ENCODE measurements around the gene BARHL2. TPM values are rescaled to one million over a fixed set of nuclear protein-coding genes. Genes with fewer than 3 reads are reported as not detected.

Gene BARHL2
- total RNA-seq, 1 donor from 2014 or later, result not detected

DNA sequence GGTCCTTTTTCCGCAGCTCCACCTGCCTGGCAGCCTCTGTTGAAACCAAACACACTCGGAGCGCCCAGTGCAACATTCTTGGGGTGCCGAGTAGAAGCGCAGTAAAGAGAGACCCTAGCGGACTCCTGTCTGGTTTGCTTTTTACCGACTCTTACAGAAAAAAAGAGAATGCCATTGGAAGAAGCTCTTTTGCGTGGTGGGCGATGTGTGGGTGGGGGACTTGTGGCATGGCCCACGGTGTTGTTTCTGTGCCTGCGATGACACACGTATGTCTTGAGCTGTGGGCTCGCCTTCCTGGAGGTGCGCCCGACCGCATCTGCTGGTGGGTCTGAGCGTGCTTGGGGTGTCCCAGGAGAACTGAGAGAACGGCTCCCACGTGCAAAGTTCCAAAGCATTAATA, 7.3 kb upstream of the BARHL2 start:
- no peak for DNase-seq (ENCODE audit: low spot score)
- H3K9me3 Mint-ChIP-seq (ENCODE audit: low read depth), result peaks cover 3% of the 10 kb centered on the region
- TF ChIP-seq, protein P1, sequence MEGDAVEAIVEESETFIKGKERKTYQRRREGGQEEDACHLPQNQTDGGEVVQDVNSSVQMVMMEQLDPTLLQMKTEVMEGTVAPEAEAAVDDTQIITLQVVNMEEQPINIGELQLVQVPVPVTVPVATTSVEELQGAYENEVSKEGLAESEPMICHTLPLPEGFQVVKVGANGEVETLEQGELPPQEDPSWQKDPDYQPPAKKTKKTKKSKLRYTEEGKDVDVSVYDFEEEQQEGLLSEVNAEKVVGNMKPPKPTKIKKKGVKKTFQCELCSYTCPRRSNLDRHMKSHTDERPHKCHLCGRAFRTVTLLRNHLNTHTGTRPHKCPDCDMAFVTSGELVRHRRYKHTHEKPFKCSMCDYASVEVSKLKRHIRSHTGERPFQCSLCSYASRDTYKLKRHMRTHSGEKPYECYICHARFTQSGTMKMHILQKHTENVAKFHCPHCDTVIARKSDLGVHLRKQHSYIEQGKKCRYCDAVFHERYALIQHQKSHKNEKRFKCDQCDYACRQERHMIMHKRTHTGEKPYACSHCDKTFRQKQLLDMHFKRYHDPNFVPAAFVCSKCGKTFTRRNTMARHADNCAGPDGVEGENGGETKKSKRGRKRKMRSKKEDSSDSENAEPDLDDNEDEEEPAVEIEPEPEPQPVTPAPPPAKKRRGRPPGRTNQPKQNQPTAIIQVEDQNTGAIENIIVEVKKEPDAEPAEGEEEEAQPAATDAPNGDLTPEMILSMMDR (IDR thresholded peaks at IDR 0.05), result no peak
- H3K36me3 Mint-ChIP-seq (ENCODE audit: low read depth), result peaks cover 7% of the 10 kb centered on the region
- H3K27ac Mint-ChIP-seq (ENCODE audit: unreplicated experiment), result no peak overlapping the region
- peaks cover 89% of the 10 kb centered on the region for H3K27me3 Mint-ChIP-seq (ENCODE audit: low read depth)
- no peak overlapping the region for H3K4me3 Mint-ChIP-seq (ENCODE audit: unreplicated experiment)
- peaks cover 27% of the 10 kb centered on the region for H3K4me1 Mint-ChIP-seq (ENCODE audit: low read depth)

DNA sequence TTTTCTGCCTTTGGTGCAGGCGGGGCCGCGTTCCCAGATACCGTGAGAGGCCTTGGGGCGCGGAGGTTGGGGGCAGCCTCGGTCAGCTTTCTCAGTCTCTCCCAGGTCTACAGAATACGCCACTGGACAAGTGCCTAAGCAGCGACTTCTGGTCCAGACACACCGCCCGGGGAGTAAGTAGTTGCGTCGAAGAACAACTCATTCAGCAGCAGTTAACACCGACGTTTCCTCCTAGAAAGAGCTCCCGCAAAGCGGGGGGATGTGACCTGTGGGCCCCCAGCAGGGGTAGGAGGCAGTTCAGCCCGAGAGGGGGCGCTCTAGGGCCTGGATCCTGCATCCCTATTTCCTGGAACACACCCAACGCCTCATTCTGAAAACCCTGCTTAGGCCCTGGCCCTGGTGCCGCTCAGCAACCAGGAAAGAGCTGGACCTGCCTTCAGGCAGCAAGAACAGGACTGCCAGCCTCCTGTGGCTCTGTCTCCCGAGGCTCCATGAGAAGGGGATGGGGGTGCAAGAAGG, 6.5 kb upstream of the BARHL2 start:
- DNase-seq (ENCODE audit: low spot score), result no peak
- H3K27me3 Mint-ChIP-seq (ENCODE audit: low read depth), result peaks cover 90% of the 10 kb centered on the region
- H3K9me3 Mint-ChIP-seq (ENCODE audit: low read depth), result peaks cover 3% of the 10 kb centered on the region
- peaks cover 9% of the 10 kb centered on the region for H3K36me3 Mint-ChIP-seq (ENCODE audit: low read depth)
- H3K4me3 Mint-ChIP-seq (ENCODE audit: unreplicated experiment), result no peak overlapping the region
- H3K27ac Mint-ChIP-seq (ENCODE audit: unreplicated experiment), result no peak overlapping the region
- TF ChIP-seq, protein P1 (IDR thresholded peaks at IDR 0.05), result peak; percentile 34
- peaks cover 31% of the 10 kb centered on the region for H3K4me1 Mint-ChIP-seq (ENCODE audit: low read depth)

DNA sequence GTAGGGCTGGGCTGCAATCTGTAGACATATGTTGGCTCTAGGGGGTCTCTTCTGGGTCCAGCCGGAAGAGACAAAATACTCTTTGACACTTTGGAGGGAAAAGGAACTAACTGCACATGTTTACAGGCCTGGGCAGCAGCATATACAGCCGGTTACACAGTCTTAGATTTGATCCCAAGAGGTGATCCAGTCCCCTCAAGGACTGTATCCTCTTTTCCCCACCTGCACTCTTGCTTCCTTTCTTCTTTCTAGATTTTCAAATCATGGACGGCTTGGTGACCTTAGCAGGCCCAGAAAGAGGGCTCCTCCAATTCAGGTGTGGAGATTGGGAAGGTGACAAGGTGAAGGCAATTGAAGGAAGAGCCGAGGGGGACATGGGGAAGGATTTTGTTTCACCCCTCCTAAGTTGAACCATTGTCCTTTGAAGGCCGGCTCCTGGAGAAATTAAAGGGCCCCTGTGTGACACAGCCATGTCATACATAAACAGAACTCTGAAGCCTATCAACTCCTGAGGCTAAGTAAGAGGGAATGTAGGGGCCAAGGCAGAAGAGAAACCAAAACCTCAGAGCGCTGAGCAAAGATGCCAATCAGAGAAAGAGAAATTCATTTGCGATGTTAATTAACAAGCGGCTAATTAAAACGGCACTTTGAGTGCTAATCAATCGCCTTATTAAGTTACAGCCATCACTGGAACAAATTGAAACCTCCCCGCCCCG, 5.9 kb upstream of the BARHL2 start:
- H3K27ac Mint-ChIP-seq (ENCODE audit: unreplicated experiment), result no peak overlapping the region
- peaks cover 10% of the 10 kb centered on the region for H3K36me3 Mint-ChIP-seq (ENCODE audit: low read depth)
- peaks cover 3% of the 10 kb centered on the region for H3K9me3 Mint-ChIP-seq (ENCODE audit: low read depth)
- DNase-seq (ENCODE audit: low spot score), result no peak
- no peak overlapping the region for H3K4me3 Mint-ChIP-seq (ENCODE audit: unreplicated experiment)
- peaks cover 31% of the 10 kb centered on the region for H3K4me1 Mint-ChIP-seq (ENCODE audit: low read depth)
- H3K27me3 Mint-ChIP-seq (ENCODE audit: low read depth), result peaks cover 87% of the 10 kb centered on the region
- TF ChIP-seq, protein P1 (IDR thresholded peaks at IDR 0.05), result no peak

DNA sequence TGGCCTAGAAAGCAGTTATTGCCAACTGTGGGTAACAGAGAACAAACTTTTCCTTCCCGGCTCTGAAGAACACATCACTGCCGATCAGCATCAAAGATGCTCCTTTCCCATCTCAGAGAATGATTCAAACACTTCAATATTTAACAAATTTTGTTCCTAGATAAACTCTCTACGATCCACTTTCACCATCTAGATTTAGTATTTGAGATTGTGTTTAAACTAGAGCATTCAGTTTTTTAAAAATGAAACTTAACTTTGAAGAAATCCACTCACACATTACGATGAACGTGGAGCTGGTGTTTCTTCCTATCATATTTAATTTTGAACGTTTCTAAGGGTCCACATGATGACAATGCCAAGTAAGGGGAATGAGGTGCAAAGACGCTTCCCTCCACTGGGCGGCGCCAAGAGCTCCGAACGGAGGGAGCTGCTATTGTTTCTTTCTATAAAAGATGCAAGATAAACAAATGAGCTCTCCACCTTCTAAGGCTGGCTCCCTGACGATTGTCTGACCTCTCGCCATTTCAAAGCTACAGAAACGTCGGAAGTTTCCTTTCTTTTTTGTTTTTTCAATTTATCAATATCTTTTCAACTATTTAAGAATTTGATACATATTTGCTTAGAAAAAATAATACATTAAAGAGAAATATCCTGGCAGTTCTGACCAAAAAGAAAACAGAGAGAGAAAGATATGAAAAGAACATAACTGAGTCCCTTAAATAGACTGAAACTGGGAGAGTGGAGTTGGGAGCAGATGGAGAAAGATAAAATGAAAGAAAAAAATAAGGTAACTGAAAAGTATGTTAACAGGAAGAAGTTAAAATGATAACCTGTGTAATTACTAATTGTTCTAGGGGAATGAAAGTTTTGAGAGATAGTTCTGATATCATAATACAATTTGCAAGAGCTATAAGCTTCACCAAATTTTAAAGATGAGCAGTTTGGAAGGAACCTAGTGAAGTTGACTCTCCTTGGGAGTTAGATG, 4.4 kb upstream of the BARHL2 start:
- Mint-ChIP-seq H3K27ac (ENCODE audit: unreplicated experiment) (no peak overlapping the region), H3K4me1 (ENCODE audit: low read depth) (peaks cover 33% of the 10 kb centered on the region), H3K36me3 (ENCODE audit: low read depth) (peaks cover 10% of the 10 kb centered on the region), H3K9me3 (ENCODE audit: low read depth) (peaks cover 3% of the 10 kb centered on the region), H3K27me3 (ENCODE audit: low read depth) (peaks cover 80% of the 10 kb centered on the region), H3K4me3 (ENCODE audit: unreplicated experiment) (no peak overlapping the region)
- DNase-seq (ENCODE audit: low spot score), result no peak
- TF ChIP-seq, protein P1 (IDR thresholded peaks at IDR 0.05), result peak; percentile 83

DNA sequence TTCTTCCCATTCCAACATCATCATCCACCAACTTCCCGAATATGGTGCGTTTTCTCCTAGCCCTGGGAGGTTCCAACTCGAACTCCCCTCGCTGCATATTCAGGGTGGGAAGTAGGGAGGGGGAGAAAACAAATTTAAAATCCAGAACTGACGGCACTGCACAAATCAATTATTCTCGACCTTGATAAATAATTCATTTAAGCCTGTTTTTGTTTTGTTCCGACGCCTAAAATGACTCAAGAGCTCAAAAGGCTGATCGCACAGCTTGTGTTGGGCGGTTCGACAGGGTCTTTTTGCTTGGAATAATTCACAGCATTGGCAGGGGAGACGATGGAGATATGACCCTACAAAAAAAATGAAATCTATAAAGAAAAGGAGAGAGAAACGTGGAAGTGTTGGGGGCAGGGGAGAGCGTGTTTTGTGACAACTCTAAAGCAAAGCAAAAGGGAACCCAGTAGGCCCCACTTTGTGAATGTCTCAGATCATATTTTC, 3.1 kb upstream of the BARHL2 start:
- H3K4me1 Mint-ChIP-seq (ENCODE audit: low read depth), result peaks cover 20% of the 10 kb centered on the region
- no peak overlapping the region for H3K27ac Mint-ChIP-seq (ENCODE audit: unreplicated experiment)
- no peak overlapping the region for H3K4me3 Mint-ChIP-seq (ENCODE audit: unreplicated experiment)
- H3K36me3 Mint-ChIP-seq (ENCODE audit: low read depth), result peaks cover 8% of the 10 kb centered on the region
- peaks cover 79% of the 10 kb centered on the region for H3K27me3 Mint-ChIP-seq (ENCODE audit: low read depth)
- DNase-seq (ENCODE audit: low spot score), result no peak
- TF ChIP-seq, protein P1 (IDR thresholded peaks at IDR 0.05), result no peak
- peaks cover 3% of the 10 kb centered on the region for H3K9me3 Mint-ChIP-seq (ENCODE audit: low read depth)
